ENCODE results near the gene LECT2. TPM values are rescaled to one million over a fixed set of nuclear protein-coding genes. Genes with fewer than 3 reads are reported as not detected.

LECT2 gene
- total and polyA plus RNA-seq, 12 donors: not detected

DNA sequence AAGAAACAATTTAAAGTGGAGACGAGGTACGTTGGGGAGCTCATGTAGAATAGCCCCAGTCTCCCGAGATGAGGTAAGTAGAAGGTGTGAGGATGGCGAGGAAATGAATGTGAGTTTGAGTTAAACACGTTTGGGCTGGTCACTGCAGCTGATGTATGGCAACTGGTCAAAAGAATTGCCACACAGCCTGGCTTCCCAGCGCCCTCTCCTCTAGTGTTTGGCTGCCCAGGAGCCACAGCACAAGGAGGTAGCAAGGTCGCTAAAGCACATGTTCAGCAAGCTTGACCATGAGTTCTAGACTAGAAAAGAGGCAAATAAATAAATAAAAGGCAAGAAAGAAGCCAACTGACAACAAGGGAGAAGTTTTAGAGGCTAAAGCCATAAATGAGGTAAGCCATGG lies 21.4 kb upstream of the LECT2 start:
- H3K36me3 ChIP-seq (replicated peaks in 1 of 2): no peaks in the 10 kb centered on the region
- intact Hi-C loops (cut with DNase I): no loop called here
- TF ChIP-seq CTCF (IDR thresholded peaks at IDR 0.05): no peak
- no peak for TF ChIP-seq POLR2A (IDR thresholded peaks at IDR 0.05)

DNA sequence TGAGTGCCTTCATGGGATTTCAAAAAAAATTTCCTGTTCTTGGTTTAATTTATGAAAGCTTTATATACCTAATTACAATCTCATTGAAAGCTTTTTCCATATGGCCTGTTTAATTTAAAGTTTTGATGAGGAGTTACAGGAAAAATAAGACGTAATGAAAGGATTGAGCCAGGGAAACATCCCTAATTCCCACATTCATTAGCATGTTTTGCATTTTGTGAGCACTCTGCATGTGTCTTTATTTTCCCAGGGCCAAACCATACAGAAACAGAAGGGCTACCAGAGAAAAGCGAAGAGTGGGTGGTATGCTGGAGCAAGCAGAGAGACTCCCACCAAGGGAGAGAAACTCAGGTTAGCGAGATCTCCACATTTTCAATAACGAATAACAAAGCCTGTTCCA lies 20.3 kb upstream of the LECT2 start:
- H3K27ac ChIP-seq: no peak overlapping the region
- no peaks in the 10 kb centered on the region for H3K36me3 ChIP-seq (replicated peaks in 1 of 2)
- intact Hi-C loops (cut with DNase I): no loop called here
- H3K4me1 ChIP-seq (replicated peaks in 1 of 2): no peaks in the 10 kb centered on the region
- TF ChIP-seq POLR2A (IDR thresholded peaks at IDR 0.05) (no peak), CTCF (IDR thresholded peaks at IDR 0.05) (no peak)
- WGBS, 4 donors: 96 to 97% (median 96%) methylated on average over 4 of the region's 4 CpGs
- DNase-seq: no peak
- no peaks in the 10 kb centered on the region for H3K27me3 ChIP-seq
- H3K4me3 ChIP-seq: no peak overlapping the region
- H3K9me3 ChIP-seq (replicated peaks in 1 of 3): no peaks in the 10 kb centered on the region

More for the DNA sequence above, 21.4 kb upstream of the LECT2 start:
- Histone ChIP-seq H3K27ac (no peak overlapping the region), H3K4me3 (no peak overlapping the region), H3K4me1 (replicated peaks in 1 of 2) (no peaks in the 10 kb centered on the region), H3K27me3 (no peaks in the 10 kb centered on the region), H3K9me3 (replicated peaks in 1 of 3) (no peaks in the 10 kb centered on the region)
- DNase-seq: no peak
- WGBS, 4 donors: 89 to 95% (median 91%) methylated on average over 7 of the region's 7 CpGs

- TF ChIP-seq CTCF (IDR thresholded peaks at IDR 0.05): no peak
- no peak for TF ChIP-seq POLR2A (IDR thresholded peaks at IDR 0.05)
- no peaks in the 10 kb centered on the region for H3K4me1 ChIP-seq (replicated peaks in 1 of 2)
- no peaks in the 10 kb centered on the region for H3K27me3 ChIP-seq
- no peak overlapping the region for H3K4me3 ChIP-seq
- H3K36me3 ChIP-seq (replicated peaks in 1 of 2): no peaks in the 10 kb centered on the region
- no peak for DNase-seq
- intact Hi-C loops (cut with DNase I): no loop called here
- peaks cover 0 to 5% (median 0%) of the 10 kb centered on the region in 3 donors for H3K9me3 ChIP-seq (replicated peaks in 1 of 3)
- H3K27ac ChIP-seq: no peak overlapping the region
Measured at GRCh38 chr5:135974021-135974600, 19.3 kb upstream of the LECT2 start.

DNA sequence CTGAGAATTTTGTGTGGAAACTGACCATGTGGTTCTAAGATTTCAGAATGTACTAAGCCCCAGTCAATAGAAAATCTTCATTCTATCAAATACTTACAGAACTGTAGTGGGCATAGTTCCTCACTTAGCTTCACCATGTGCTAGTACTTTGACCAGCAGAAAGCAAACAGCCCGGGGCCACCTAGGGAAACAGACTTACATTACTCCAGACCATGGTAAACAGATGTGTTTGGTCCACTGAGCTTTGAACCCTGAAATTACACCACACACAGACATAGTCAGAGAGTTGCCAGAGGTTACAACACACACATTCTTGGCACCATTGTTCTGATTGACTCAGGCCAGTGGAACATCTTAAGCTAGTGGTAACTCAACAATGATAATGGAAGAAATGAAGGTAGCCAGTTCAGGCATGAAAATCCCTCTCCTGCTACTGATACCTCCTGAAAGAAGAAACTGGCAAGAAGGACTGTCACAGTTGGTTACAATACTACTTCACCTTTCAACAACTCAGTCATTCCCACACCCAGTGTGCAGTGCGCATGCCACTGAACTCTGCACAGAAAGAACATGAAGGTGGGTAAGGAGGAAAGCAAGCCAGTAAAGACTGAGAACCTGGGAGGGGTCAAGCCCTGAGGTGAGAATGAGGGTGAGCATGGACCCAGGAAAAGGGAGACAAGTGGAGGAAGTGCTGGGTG lies 18.7 kb upstream of the LECT2 start:
- no peak for DNase-seq
- H3K9me3 ChIP-seq (replicated peaks in 1 of 3): peaks cover 0 to 5% (median 0%) of the 10 kb centered on the region in 3 donors
- no peaks in the 10 kb centered on the region for H3K4me1 ChIP-seq (replicated peaks in 1 of 2)
- H3K27ac ChIP-seq: no peak overlapping the region
- intact Hi-C loops (cut with DNase I): no loop called here
- no peak overlapping the region for H3K4me3 ChIP-seq
- H3K27me3 ChIP-seq: no peaks in the 10 kb centered on the region
- no peaks in the 10 kb centered on the region for H3K36me3 ChIP-seq (replicated peaks in 1 of 2)
- WGBS, 4 donors: 81 to 94% (median 84%) methylated on average over 2 of the region's 2 CpGs
- TF ChIP-seq CTCF (IDR thresholded peaks at IDR 0.05) (no peak), POLR2A (IDR thresholded peaks at IDR 0.05) (no peak)
